Panc1 (cell line): ENCODE results near the gene CHAC1.
A peak's percentile ranks its signal among the peaks of the same experiment; 100 is the strongest.

Source experiments
- CTCF ChIP-seq: fragments of 450-650 bp; IDR thresholded peaks from 2 replicates; pipeline ENCODE4 v1.5.1; 2017; ENCODE audit warnings: mild to moderate bottlenecking
- POLR2AphosphoS5 ChIP-seq: IDR thresholded peaks from 2 replicates; pipeline ENCODE4 v1.6.1; 2012; ENCODE audit warnings: mild to moderate bottlenecking, low read depth, low read length, moderate library complexity
- REST ChIP-seq, 2 experiments: IDR thresholded peaks; 2 replicates each; pipeline ENCODE4 v1.6.1; 2011 to 2012; ENCODE audit warnings: low read depth in 2 of 2, control low read depth in 1 of 2, low read length in 1 of 2, mild to moderate bottlenecking in 1 of 2, moderate library complexity in 1 of 2; ENCODE audit not compliant: insufficient read depth in 1 of 2
- SIN3A ChIP-seq: IDR thresholded peaks from 2 replicates; pipeline ENCODE4 v1.6.1; 2012; ENCODE audit warnings: low read depth, mild to moderate bottlenecking, low read length, moderate library complexity, borderline replicate concordance; ENCODE audit not compliant: insufficient read depth
- TCF7L2 ChIP-seq: IDR thresholded peaks from 2 replicates; pipeline ENCODE4 v1.6.1; 2011; ENCODE audit warnings: mild to moderate bottlenecking, low read depth, low read length, inconsistent platforms

GRCh38 chr15:40930430-40931299 lies 22.6 kb upstream of the CHAC1 start:
- TF ChIP-seq CTCF (peak; percentile 95), POLR2AphosphoS5 (no peak), SIN3A (no peak), TCF7L2 (no peak), REST (IDR thresholded peaks at IDR 0.05; ENCODE audit: insufficient read depth in 1 of 2, low read depth in 2 of 2, low read length in 1 of 2) (no peak)
